GM18870 (cell line): ENCODE data around the gene STPG4.
"Not testable (repeated sequence)": the region's sequence is repeated elsewhere in the genome, so short reads cannot be mapped to it uniquely, and the experiment has no call there.

ENCODE experiments used
- ATAC-seq: cut with Tn5 transposase; IDR thresholded peaks from one replicate; pipeline ENCODE4 v1.9.1; 2021; ENCODE audit warnings: moderate library complexity; ENCODE audit not compliant: unreplicated experiment

STPG4 gene

DNA sequence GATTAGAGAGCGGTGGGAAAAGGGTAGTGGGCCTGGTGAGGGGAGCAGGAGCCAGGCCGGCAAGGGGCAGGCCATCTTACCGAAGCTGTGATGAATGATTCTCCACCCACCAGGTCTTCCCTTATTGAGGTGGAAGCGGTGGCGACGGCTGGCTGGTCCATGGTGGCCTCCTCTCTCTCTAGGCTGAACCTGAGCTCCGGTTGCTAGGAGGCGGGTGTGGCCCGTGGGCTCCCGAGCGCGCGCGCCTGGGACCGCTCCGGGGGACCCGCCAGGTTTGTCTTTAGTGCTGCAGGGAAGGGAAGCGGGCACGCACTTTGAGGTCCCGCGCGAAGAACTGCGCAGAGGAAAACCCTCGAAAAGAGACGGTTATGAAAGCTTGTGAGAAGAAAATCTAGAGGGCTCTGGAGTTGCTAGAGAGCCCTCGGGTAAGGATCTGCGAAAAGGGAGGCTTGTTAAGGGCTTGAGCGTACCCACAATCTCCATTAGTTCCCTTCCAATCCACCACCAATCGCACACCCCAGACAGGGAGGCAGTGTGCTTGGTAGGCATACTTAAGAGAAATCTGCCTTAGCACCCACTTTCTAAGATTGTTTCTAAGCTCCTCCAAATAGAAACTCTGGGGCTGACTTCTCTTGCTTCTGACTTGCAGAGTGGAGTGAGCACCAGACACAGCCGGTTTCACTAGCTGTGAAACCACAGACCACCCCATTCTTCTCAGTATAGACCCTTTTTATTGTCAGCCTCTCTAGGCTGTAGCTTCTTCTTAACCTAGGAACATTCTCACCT lies at the start of gene STPG4:
TSS of gene STPG4 (minus strand) at position 218 of the 786 bp plus-strand sequence. CDS start at position 161, 57 bp downstream.
- peak; percentile 33 for ATAC-seq

DNA sequence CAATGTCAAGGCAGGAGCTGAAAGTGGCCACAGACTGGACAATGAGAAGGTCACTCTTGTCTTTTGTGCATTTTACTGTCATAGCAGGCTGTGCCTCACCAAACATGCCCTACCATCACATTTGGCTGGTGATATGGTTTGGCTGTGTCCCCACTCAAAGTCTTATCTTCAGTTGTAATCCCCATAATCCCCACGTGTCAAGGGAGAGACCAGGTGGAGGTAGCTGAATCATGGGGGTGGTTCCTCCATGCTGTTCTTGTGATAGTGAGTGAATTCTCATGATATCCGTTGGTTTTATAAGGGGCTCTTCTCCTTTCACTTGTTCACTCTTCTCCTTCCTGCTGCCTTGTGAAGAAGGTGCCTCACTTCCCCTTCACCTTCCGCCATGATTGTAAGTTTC lies 49.6 kb upstream of the STPG4 start:
- no peak for ATAC-seq

GRCh38 chr2:47203995-47204394 lies 48.9 kb upstream of the STPG4 start:
- no peak for ATAC-seq

- no peak for ATAC-seq
Measured at GRCh38 chr2:47201224-47201623, 46.1 kb upstream of the STPG4 start.

GRCh38 chr2:47198985-47199451 lies 43.9 kb upstream of the STPG4 start:
- no peak for ATAC-seq

DNA sequence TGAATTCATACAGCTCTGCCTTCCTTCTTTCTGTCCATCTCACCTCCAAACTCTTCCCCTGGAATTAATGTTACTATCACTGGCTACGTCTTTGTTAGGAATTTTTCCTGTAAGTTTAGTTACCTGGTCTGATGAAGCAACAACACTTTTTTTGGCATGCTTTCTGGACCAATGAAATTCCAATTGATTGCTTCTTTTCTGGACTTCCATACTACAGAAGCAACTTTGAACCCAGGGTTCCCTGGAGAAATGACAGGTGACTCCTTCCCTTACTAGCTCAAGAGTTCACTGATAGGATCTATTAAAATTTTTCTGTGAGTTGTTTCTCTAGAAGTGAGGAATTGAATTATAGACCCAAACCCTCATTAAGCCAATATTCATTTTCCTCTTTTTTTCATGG lies 41.4 kb upstream of the STPG4 start:
- ATAC-seq: no peak

- ATAC-seq: no peak
Measured at GRCh38 chr2:47196046-47196445, 40.9 kb upstream of the STPG4 start.

DNA sequence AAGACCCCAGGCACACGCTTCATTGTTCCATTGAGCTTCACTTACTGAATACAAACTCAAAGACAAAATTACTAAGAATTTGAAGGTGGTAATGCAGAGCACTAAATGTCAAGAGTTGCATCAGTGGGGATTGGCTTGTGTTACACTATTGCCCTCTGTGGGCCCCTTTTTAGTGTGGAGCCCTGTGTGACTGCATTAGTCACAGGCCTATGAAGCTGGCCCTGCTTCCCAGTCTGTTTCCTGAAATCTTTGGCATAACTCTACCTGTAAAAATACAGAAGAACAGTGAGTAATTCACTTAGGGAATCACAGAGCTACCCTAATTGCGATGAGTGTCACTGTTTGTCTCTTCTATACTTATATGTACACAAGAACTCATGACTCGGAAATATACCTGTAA lies 40.0 kb upstream of the STPG4 start:
- ATAC-seq: no peak

DNA sequence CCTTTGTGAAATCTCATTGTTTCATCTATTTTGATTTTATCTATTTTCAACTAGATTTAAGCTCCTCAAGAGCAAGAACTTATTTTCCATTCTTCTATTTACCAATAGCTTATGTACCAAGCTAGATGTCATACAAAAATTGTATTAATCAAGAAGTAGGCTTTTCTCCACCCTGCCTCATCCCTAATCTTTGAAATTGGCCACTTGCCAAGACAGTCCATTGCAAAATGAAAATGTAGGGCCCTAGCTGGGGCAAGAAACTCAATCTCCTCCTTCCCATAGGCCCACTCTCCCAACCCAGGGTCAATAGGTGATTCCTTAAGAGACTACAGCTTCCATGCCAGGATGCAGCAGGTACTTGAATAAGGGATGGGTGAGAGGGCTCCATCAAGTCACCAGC lies 39.3 kb upstream of the STPG4 start:
- ATAC-seq: no peak

DNA sequence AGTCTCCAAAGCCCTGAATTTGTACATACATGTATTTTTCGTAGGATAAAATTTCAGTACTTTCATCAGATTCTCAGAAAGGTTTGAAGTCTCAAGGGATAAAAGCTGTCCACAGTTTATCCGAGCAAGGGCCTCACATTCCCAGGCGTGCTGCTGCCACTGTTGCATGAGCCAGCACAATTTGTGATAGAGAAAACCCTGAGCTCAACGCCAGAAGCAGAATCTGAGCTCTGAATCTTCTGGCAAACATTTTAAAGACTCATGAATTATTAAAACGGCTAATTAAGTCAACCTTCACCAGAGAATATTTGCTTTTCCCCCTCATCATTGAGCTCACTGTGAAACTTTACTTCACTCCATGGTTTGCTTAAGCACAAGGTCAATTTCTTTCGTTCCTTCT lies 38.5 kb upstream of the STPG4 start:
- no peak for ATAC-seq

- no peak for ATAC-seq
Measured at GRCh38 chr2:47190188-47190881, 35.2 kb upstream of the STPG4 start.

- no peak for ATAC-seq
Measured at GRCh38 chr2:47189635-47190034, 34.5 kb upstream of the STPG4 start.

GRCh38 chr2:47187069-47187468 lies 32.0 kb upstream of the STPG4 start:
- ATAC-seq: no peak

- ATAC-seq: no peak
Measured at GRCh38 chr2:47186351-47186750, 31.2 kb upstream of the STPG4 start.

DNA sequence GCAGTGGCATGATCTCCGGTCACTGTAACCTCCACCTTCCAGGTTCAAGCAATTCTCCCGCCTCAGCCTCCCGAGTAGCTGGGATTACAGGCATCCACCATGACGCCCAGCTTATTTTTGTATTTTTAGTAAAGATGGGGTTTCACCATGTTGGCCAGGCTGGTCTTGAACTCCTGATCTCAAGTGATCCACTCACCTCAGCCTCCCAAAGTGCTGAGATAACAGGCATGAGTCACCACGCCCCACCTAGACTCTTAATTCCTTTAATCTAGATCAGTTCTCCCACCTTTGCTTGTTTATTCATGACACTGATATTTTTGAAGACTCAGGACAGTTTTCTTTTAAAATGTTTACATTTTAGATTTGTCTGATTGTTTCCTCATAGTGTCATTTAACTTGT lies 30.0 kb upstream of the STPG4 start:
- not testable (repeated sequence) for ATAC-seq

GRCh38 chr2:47181176-47181575 lies 26.1 kb upstream of the STPG4 start:
- ATAC-seq: no peak

- no peak for ATAC-seq
Measured at GRCh38 chr2:47180531-47180930, 25.4 kb upstream of the STPG4 start.

DNA sequence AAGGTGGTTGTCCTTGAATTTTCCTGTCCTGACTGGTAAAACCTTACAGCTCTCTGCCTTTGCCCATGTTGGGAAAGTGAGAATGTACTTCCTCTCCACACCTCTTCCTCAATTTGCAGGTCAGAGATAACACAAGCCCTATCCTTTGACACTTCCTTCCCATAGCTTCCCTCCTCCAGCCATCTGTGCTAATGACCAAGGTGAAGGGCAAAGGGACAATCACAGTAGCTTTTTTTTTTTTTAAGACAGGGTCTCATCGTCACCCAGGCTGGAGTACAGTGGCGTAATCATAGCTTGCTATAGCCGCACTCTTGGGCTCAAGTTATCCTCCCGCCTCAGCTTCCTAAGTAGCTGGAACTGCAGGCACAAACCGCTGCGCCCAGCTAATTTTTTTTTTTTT lies 24.3 kb upstream of the STPG4 start:
- no peak for ATAC-seq

DNA sequence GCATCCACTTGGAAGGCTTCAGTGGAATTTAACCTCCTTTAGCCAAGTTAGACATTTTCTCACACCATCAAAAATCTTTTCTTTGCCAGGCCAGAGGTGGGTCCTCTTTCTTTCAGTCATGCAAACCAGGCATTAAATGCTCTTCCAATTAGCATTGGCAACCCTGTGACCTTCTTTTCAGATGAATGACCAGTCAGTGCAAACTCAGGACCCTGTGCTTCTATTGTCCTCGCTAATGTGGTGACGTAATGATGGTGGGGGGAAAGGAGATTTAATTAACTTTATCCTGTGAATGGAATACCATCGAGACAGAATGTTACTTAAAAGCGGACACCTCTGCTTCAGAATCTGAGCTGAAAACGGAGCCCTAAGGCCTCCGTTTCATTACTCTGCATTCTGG lies 23.2 kb upstream of the STPG4 start:
- no peak for ATAC-seq

DNA sequence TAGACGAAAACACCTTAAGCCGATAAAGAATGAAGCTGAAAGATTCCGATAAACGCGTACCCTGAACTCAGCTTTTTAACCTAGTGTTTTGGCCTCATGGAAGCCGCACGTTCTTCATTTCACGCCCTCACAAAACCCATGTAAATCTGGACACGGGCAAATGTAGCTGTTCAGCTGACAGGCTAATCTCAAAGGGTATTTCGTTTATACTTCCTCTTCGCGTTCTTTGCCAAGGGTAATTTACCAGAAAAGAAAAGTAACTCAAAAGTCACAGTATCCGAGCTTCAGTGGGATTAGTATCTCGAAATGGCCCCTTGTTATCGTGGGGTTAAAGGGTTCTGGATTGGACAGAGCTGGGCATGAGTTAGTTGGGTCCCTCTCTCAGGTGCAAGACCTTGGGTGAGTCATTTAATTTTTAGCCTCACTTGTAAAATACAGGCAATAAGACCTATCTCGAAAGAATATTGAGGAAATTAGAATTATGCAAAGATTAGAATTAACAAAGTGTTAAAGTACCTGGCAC lies 22.0 kb upstream of the STPG4 start:
- no peak for ATAC-seq

- ATAC-seq: no peak
Measured at GRCh38 chr2:47174733-47175361, 19.7 kb upstream of the STPG4 start.
